ENCODE measurements around the gene MCOLN2.

MCOLN2 gene

GRCh38 chr1:84892705-84893618 lies 104.0 kb downstream of the MCOLN2 start, which contains the start of gene LPAR3:
LPAR3 (minus strand) TSS chr1:84893206; CDS start chr1:84866120, 27,086 bp downstream.
- no peak for DNase-seq (ENCODE audit: low spot score)

GRCh38 chr1:84890566-84890965 lies 106.3 kb downstream of the MCOLN2 start:
- no peak for DNase-seq (ENCODE audit: low spot score)

- no peak for DNase-seq (ENCODE audit: low spot score)
Measured at GRCh38 chr1:84889437-84889836, 107.5 kb downstream of the MCOLN2 start.

- DNase-seq (ENCODE audit: low spot score) = no peak
Measured at GRCh38 chr1:84888753-84889152, 108.2 kb downstream of the MCOLN2 start.

- DNase-seq (ENCODE audit: low spot score) = no peak
Measured at GRCh38 chr1:84887261-84887934, 109.5 kb downstream of the MCOLN2 start.

- no peak for DNase-seq (ENCODE audit: low spot score)
Measured at GRCh38 chr1:84885469-84885868, 111.4 kb downstream of the MCOLN2 start.

- no peak for DNase-seq (ENCODE audit: low spot score)
Measured at GRCh38 chr1:84884671-84885389, 112.1 kb downstream of the MCOLN2 start.

GRCh38 chr1:84883286-84883685 lies 113.6 kb downstream of the MCOLN2 start:
- no peak for DNase-seq (ENCODE audit: low spot score)

- DNase-seq (ENCODE audit: low spot score) = no peak
Measured at GRCh38 chr1:84877592-84877991, 119.3 kb downstream of the MCOLN2 start.

- DNase-seq (ENCODE audit: low spot score) = no peak
Measured at GRCh38 chr1:84876353-84876752, 120.6 kb downstream of the MCOLN2 start.
